GM13976 (cell line): Measurements from ENCODE around the gene HLA-DPA1.

Source experiments
- DNase-seq: peaks from one replicate; pipeline ENCODE4 v3.0.0; 2012; ENCODE audit warnings: low spot score
- in situ Hi-C: fragments of 300-500 bp; cut with MboI; formaldehyde crosslinking; loops from one replicate; pipeline ENCODE4 v1.12.0; 2022; ENCODE audit warnings: low sequenced_read_pairs, mixed read lengths, inconsistent platforms; ENCODE audit not compliant: unreplicated experiment
- TF ChIP-seq, protein P1 (sequence below): IDR thresholded peaks from 2 replicates; pipeline ENCODE4 v1.5.1; 2012; ENCODE audit warnings: borderline replicate concordance, mild to moderate bottlenecking; ENCODE audit not compliant: insufficient read depth; ENCODE audit errors: extremely low read depth, missing control alignments, control extremely low read depth

HLA-DPA1 gene

GRCh38 chr6:33080127-33081089 is 7.0 kb upstream of the HLA-DPA1 start:
- in situ Hi-C loops, result loop anchor here (5.0 kb wide), 1 partner anchor 68 kb away; no protein-coding TSS in a partner anchor
- no peak for DNase-seq
- TF ChIP-seq, protein P1, sequence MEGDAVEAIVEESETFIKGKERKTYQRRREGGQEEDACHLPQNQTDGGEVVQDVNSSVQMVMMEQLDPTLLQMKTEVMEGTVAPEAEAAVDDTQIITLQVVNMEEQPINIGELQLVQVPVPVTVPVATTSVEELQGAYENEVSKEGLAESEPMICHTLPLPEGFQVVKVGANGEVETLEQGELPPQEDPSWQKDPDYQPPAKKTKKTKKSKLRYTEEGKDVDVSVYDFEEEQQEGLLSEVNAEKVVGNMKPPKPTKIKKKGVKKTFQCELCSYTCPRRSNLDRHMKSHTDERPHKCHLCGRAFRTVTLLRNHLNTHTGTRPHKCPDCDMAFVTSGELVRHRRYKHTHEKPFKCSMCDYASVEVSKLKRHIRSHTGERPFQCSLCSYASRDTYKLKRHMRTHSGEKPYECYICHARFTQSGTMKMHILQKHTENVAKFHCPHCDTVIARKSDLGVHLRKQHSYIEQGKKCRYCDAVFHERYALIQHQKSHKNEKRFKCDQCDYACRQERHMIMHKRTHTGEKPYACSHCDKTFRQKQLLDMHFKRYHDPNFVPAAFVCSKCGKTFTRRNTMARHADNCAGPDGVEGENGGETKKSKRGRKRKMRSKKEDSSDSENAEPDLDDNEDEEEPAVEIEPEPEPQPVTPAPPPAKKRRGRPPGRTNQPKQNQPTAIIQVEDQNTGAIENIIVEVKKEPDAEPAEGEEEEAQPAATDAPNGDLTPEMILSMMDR, result no peak

- TF ChIP-seq, protein P1, result no peak
- DNase-seq, result no peak
- in situ Hi-C loops, result no loop called here
Observed at GRCh38 chr6:33079580-33079979, 6.1 kb upstream of the HLA-DPA1 start.

GRCh38 chr6:33078919-33079521 is 5.6 kb upstream of the HLA-DPA1 start:
- in situ Hi-C loops, result no loop called here
- TF ChIP-seq, protein P1, result no peak

DNA sequence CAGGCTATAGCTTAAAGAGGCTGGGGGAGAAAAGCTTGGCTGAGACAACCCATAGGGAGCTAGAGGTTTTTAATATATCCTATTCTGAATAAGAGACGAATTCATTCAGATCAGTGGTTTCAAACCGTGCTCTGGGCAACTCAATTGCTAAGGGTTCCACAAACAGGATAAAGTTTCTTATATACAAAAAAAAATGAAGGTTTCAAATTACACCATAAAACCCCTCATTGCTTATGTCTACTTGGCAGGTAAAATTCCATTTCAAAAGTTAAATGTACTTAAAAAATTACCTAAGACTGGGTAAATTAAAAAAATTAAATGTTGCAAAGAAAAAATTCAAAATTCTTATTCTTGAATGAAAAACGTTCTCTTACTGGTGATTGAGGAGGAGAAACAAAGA is 5.0 kb upstream of the HLA-DPA1 start:
- DNase-seq, result no peak
- TF ChIP-seq, protein P1, result no peak
- in situ Hi-C loops, result no loop called here

More at GRCh38 chr6:33078919-33079521, 5.6 kb upstream of the HLA-DPA1 start:
- no peak for DNase-seq

DNA sequence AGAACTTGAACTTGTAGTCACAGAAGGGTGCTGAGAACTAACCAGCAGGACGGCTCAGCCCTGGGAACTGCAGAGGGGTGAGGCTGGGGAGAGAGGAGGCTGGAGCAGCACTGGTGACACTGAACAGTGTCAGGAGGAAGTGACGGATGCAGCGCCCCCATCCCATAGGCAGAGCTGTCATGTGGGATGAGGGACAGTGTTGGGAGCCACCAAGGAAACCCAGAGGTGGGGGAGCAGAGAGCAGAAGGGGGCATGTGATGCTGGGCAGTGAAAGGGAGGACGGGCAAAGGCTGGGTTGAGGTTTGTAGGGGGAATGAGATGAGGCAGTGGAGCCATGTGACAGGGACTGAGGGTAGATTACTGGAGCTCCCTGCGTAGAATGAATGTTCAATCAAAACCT is 4.5 kb upstream of the HLA-DPA1 start:
- in situ Hi-C loops, result no loop called here
- no peak for DNase-seq
- TF ChIP-seq, protein P1, result no peak

- TF ChIP-seq, protein P1, result no peak
- no peak for DNase-seq
- in situ Hi-C loops, result no loop called here
Observed at GRCh38 chr6:33076406-33076934, 3.0 kb upstream of the HLA-DPA1 start.
